H1 (cell line): Measurements from ENCODE around the gene PRADC1. TPM values are rescaled to one million over a fixed set of nuclear protein-coding genes. Genes with fewer than 3 reads are reported as not detected.

Source experiments
- CTCF ChIA-PET: fragments of 300-600 bp; sonication (Branson Sonifier 250); formaldehyde crosslinking; loops from one replicate; lab custom pipeline; 2021; ENCODE audit not compliant: partially characterized antibody; lab: Charles Lee
- POLR2A ChIA-PET: fragments of 300-600 bp; sonication (Branson Sonifier 250); formaldehyde crosslinking; loops from one replicate; lab custom pipeline; 2021; ENCODE audit warnings: inconsistent platforms; ENCODE audit not compliant: partially characterized antibody; lab: Charles Lee
- DNase-seq, 2 experiments: peaks; one replicate each; pipeline versions ENCODE4 v3.0.0 to v3.0.0-alpha.2; 2010 to 2022; ENCODE audit warnings: low spot score in 2 of 2, low read depth in 1 of 2, mixed read lengths in 1 of 2
- FAIRE-seq: peaks from 2 replicates; lab custom pipeline; 2011; peaks lifted over from hg19 to GRCh38; lab: Jason Lieb, UNC
- H2AFZ ChIP-seq: 2 replicates; pipeline ENCODE4 v1.8.1; 2012; ENCODE audit warnings: low read length, inconsistent platforms
- H2AK5ac ChIP-seq: 2 replicates; pipeline ENCODE4 v1.6.1; 2013; ENCODE audit warnings: low read depth, low read length
- H2BK120ac ChIP-seq: replicated peaks from 2 replicates; pipeline ENCODE3; 2013; ENCODE audit warnings: low read depth, low read length, inconsistent platforms
- H2BK12ac ChIP-seq: 2 replicates; pipeline ENCODE4 v1.6.1; 2013; ENCODE audit warnings: low read depth, low read length
- H2BK15ac ChIP-seq: 2 replicates; pipeline ENCODE4 v1.6.1; 2013; ENCODE audit warnings: low read length
- H2BK20ac ChIP-seq: 2 replicates; pipeline ENCODE4 v1.6.1; 2013; ENCODE audit warnings: low read length
- H2BK5ac ChIP-seq: 2 replicates; pipeline ENCODE4 v1.6.1; 2013; ENCODE audit warnings: low read depth, low read length
- H3K14ac ChIP-seq: 2 replicates; pipeline ENCODE4 v1.6.1; 2013; ENCODE audit warnings: inconsistent platforms; ENCODE audit not compliant: insufficient read length
- H3K18ac ChIP-seq: 2 replicates; pipeline ENCODE4 v1.6.1; 2013; ENCODE audit warnings: low read length; ENCODE audit errors: extremely low read depth
- H3K23ac ChIP-seq: 2 replicates; pipeline ENCODE4 v1.6.1; 2013; ENCODE audit warnings: inconsistent platforms; ENCODE audit not compliant: insufficient read length
- H3K23me2 ChIP-seq: 2 replicates; pipeline ENCODE4 v1.6.1; 2013; ENCODE audit warnings: low read depth, low read length
- H3K27ac ChIP-seq: 2 replicates; pipeline ENCODE4 v1.6.1; 2011; ENCODE audit warnings: low read depth, low read length, inconsistent platforms
- H3K27me3 ChIP-seq, 4 experiments: replicated peaks in 1 of 4; 1 replicate in 1 of 4; 2 replicates in 3 of 4; pipeline versions ENCODE4 v1.6.1 to v1.8.1; 2011 to 2013; ENCODE audit warnings: low read length in 3 of 4, mild to moderate bottlenecking in 3 of 4, inconsistent platforms in 2 of 4, mixed read lengths in 2 of 4, moderate library complexity in 1 of 4; ENCODE audit not compliant: control insufficient read depth in 3 of 4, insufficient read depth in 3 of 4; ENCODE audit errors: extremely low read depth in 1 of 4
- H3K36me3 ChIP-seq, 4 experiments: 2 replicates each; pipeline versions ENCODE4 v1.6.1 to v1.8.1; 2011 to 2013; ENCODE audit warnings: mild to moderate bottlenecking in 4 of 4, low read length in 3 of 4, moderate library complexity in 2 of 4, control low read depth in 1 of 4, inconsistent platforms in 1 of 4; ENCODE audit not compliant: insufficient read depth in 4 of 4, control insufficient read depth in 2 of 4
- H3K4ac ChIP-seq: replicated peaks from 2 replicates; pipeline ENCODE3; 2013; ENCODE audit warnings: low read length, low read depth, mixed read lengths, inconsistent platforms; ENCODE audit not compliant: insufficient read length
- H3K4me1 ChIP-seq, 4 experiments: replicated peaks in 1 of 4; 1 replicate in 1 of 4; 2 replicates in 3 of 4; pipeline versions ENCODE4 v1.6.1 to v1.8.1; 2011 to 2013; ENCODE audit warnings: low read length in 3 of 4, inconsistent platforms in 2 of 4, mixed read lengths in 1 of 4; ENCODE audit not compliant: insufficient read depth in 4 of 4, control insufficient read depth in 3 of 4
- H3K4me2 ChIP-seq, 2 experiments: 2 replicates each; pipeline versions ENCODE4 v1.6.1 to v1.8.1; 2011 to 2013; ENCODE audit warnings: low read depth in 2 of 2, low read length in 2 of 2, control low read depth in 1 of 2, inconsistent platforms in 1 of 2, mild to moderate bottlenecking in 1 of 2; ENCODE audit not compliant: insufficient read depth in 1 of 2
- H3K4me3 ChIP-seq, 4 experiments: fragments of 200-600, 300-600 bp in 1 of 4; sonication (generic), shearing (Covaris generic), sonication (Bioruptor Twin) in 1 of 4; 2 replicates each; pipeline versions ENCODE4 v1.5.1 to v1.8.1; 2011 to 2016; ENCODE audit warnings: low read length in 4 of 4, low read depth in 3 of 4, control low read depth in 2 of 4, inconsistent platforms in 2 of 4, mild to moderate bottlenecking in 2 of 4, mixed read lengths in 1 of 4, moderate library complexity in 1 of 4; ENCODE audit not compliant: insufficient read depth in 2 of 4; ENCODE audit errors: extremely low read depth in 1 of 4
- H3K56ac ChIP-seq: replicated peaks from 2 replicates; pipeline ENCODE3; 2013; ENCODE audit warnings: low read depth, mild to moderate bottlenecking, mixed read lengths, low read length, inconsistent platforms; ENCODE audit not compliant: insufficient read length
- H3K79me1 ChIP-seq: 2 replicates; pipeline ENCODE4 v1.6.1; 2013; ENCODE audit warnings: low read depth, low read length, control low read depth
- H3K79me2 ChIP-seq, 2 experiments: 2 replicates each; pipeline versions ENCODE4 v1.6.1 to v1.8.1; 2012 to 2013; ENCODE audit warnings: low read length in 2 of 2, mild to moderate bottlenecking in 2 of 2, inconsistent platforms in 1 of 2; ENCODE audit not compliant: insufficient read depth in 2 of 2, control insufficient read depth in 1 of 2
- H3K9ac ChIP-seq, 4 experiments: replicated peaks in 1 of 4; 1 replicate in 1 of 4; 2 replicates in 3 of 4; pipeline versions ENCODE4 v1.6.1 to v1.8.1; 2011 to 2013; ENCODE audit warnings: low read depth in 3 of 4, low read length in 3 of 4, control low read depth in 2 of 4, mild to moderate bottlenecking in 2 of 4, moderate library complexity in 2 of 4, inconsistent platforms in 1 of 4; ENCODE audit errors: extremely low read depth in 1 of 4
- H3K9me3 ChIP-seq, 2 experiments: 2 replicates each; pipeline versions ENCODE4 v1.6.1 to v1.8.1; 2012 to 2013; ENCODE audit warnings: mild to moderate bottlenecking in 2 of 2, moderate library complexity in 2 of 2, control low read depth in 1 of 2, inconsistent platforms in 1 of 2, low read depth in 1 of 2, low read length in 1 of 2, mixed read lengths in 1 of 2; ENCODE audit not compliant: insufficient read depth in 2 of 2
- H4K20me1 ChIP-seq, 2 experiments: replicated peaks in 1 of 2; 2 replicates each; pipeline versions ENCODE3 to v1.8.1; 2011 to 2013; ENCODE audit warnings: inconsistent platforms in 2 of 2, low read length in 2 of 2, mild to moderate bottlenecking in 1 of 2; ENCODE audit not compliant: insufficient read depth in 2 of 2, control insufficient read depth in 1 of 2
- H4K5ac ChIP-seq: 2 replicates; pipeline ENCODE4 v1.6.1; 2013; ENCODE audit warnings: low read length, low read depth, mixed read lengths, inconsistent platforms; ENCODE audit not compliant: insufficient read length
- H4K8ac ChIP-seq: 2 replicates; pipeline ENCODE4 v1.8.0; 2013; ENCODE audit warnings: mild to moderate bottlenecking, moderate library complexity, low read length, inconsistent platforms; ENCODE audit not compliant: insufficient read depth; ENCODE audit errors: extremely low read depth
- H4K91ac ChIP-seq: replicated peaks from 2 replicates; pipeline ENCODE3; 2013; ENCODE audit warnings: low read length, mixed read lengths, inconsistent platforms; ENCODE audit not compliant: insufficient read length
- BCL11A ChIP-seq, 2 experiments: IDR thresholded peaks; one replicate each; pipeline ENCODE4 v1.6.1; 2011; ENCODE audit warnings: low read depth in 2 of 2, low read length in 2 of 2, mild to moderate bottlenecking in 2 of 2
- CBX5 ChIP-seq: fragments of 300-800, 300-1000 bp; sonication (generic); IDR thresholded peaks from 2 replicates; pipeline ENCODE4 v1.7.1; 2016; ENCODE audit warnings: antibody characterized with exemption, low read length, low read depth
- FOSL1 ChIP-seq: IDR thresholded peaks from 2 replicates; pipeline ENCODE4 v1.6.1; 2011; ENCODE audit warnings: mild to moderate bottlenecking, low read depth, low read length, moderate library complexity; ENCODE audit not compliant: insufficient read depth
- GABPA ChIP-seq: IDR thresholded peaks from 2 replicates; pipeline ENCODE4 v1.6.1; 2011; ENCODE audit warnings: mild to moderate bottlenecking, low read length, moderate library complexity, borderline replicate concordance; ENCODE audit not compliant: insufficient read depth
- GTF2F1 ChIP-seq: IDR thresholded peaks from 2 replicates; pipeline ENCODE4 v1.6.1; 2012; ENCODE audit warnings: low read depth, low read length, improper control_type of control experiment, borderline replicate concordance
- HDAC6 ChIP-seq: IDR thresholded peaks from one replicate; pipeline ENCODE4 v1.7.1; 2012; ENCODE audit warnings: low read depth, mild to moderate bottlenecking, inconsistent platforms, low read length, moderate library complexity
- MAFK ChIP-seq: IDR thresholded peaks from 2 replicates; pipeline ENCODE4 v1.6.1; 2012; ENCODE audit warnings: low read depth, mild to moderate bottlenecking, improper control_type of control experiment, low read length
- POLR2A ChIP-seq, 2 experiments: IDR thresholded peaks; 1 replicate in 1 of 2; 2 replicates in 1 of 2; pipeline ENCODE4 v1.6.1; 2011; ENCODE audit warnings: low read depth in 2 of 2, low read length in 2 of 2, mild to moderate bottlenecking in 2 of 2; ENCODE audit errors: control extremely low read depth in 1 of 2
- RAD21 ChIP-seq, 2 experiments: IDR thresholded peaks in 1 of 2; conservative IDR thresholded peaks in 1 of 2; 2 replicates each; pipeline ENCODE4 v1.6.1; 2011; ENCODE audit warnings: low read depth in 2 of 2, low read length in 2 of 2, improper control_type of control experiment in 1 of 2, inconsistent platforms in 1 of 2, mild to moderate bottlenecking in 1 of 2, moderate library complexity in 1 of 2
- RFX5 ChIP-seq: IDR thresholded peaks from 2 replicates; pipeline ENCODE4 v1.6.1; 2011; ENCODE audit warnings: low read depth, low read length, improper control_type of control experiment, borderline replicate concordance
- SRF ChIP-seq: IDR thresholded peaks from 2 replicates; pipeline ENCODE4 v1.6.1; 2011; ENCODE audit warnings: mild to moderate bottlenecking, low read depth, low read length, moderate library complexity
- SUZ12 ChIP-seq: fragments of 200-600 bp; sonication (generic); IDR thresholded peaks from 2 replicates; pipeline ENCODE4 v1.6.1; 2012; ENCODE audit warnings: mild to moderate bottlenecking, inconsistent platforms, low read length, moderate library complexity, mixed read lengths
- TAF1 ChIP-seq: IDR thresholded peaks from 2 replicates; pipeline ENCODE4 v1.6.1; 2011; ENCODE audit warnings: mild to moderate bottlenecking, low read depth, low read length
- WGBS, 2 experiments: shearing (Covaris generic) in 1 of 2; methylation state at CpG; one replicate each; pipeline versions ENCODE4 v1.1.6 to v1.1.7; 2013 to 2015; ENCODE audit warnings: low lambda C conversion rate in 2 of 2, mixed read lengths in 2 of 2, inconsistent platforms in 1 of 2, low coverage in 1 of 2, missing lambda C conversion rate in 1 of 2; ENCODE audit not compliant: insufficient replicate concordance in 2 of 2, insufficient coverage in 1 of 2, insufficient read length in 1 of 2; ENCODE audit errors: extremely low coverage in 1 of 2, missing lambda C conversion rate in 1 of 2; 5-methylcytosine and 5-hydroxymethylcytosine counted together
- polyA plus RNA-seq, 7 experiments: library from polyadenylated mRNA; depleted of rRNA in 3 of 7; stranded (reverse) in 5 of 7; unstranded in 2 of 7; fragments of >200 nt in 5 of 7; fragments of 200-250 nt in 2 of 7; gene quantifications; 1 replicate in 5 of 7; 2 replicates in 1 of 7; 4 replicates in 1 of 7; pipeline versions ENCODE4 v1.2.1 to v1.2.3, GENCODE V29; 2011 to 2013; ENCODE audit warnings: missing spikeins in 2 of 7, mixed read lengths in 2 of 7
- total RNA-seq: library from RNA; stranded (reverse); fragmentation: NEBNext Ultra II Directional; extraction: Animal tissue kit (Norgen Biotek cat#: 25700); gene quantifications from 2 replicates; pipeline ENCODE4 v1.2.1, GENCODE V29; 2021

PRADC1 gene
- total and polyA plus RNA-seq, 2 of the 8 experiments (the other 6 are each of a cell fraction or from before 2014, with no cell fraction given) = 8.9 to 13.1 TPM

- peaks cover 2% of the 10 kb centered on the region; the same call in 1 of the 2 replicates for H3K79me1 ChIP-seq
- no peak overlapping the region for H3K9ac ChIP-seq
- H3K18ac ChIP-seq = no peak overlapping the region
- H3K36me3 ChIP-seq = peaks cover 46 to 95% (median 76%) of the 10 kb centered on the region in 4 experiments
- peaks cover 0 to 2% (median under 1%) of the 10 kb centered on the region in 4 experiments; a peak in 1 of 7 replicates for H3K4me1 ChIP-seq
- ChIA-PET POLR2A (interaction anchor here (1.2 to 6.5 kb wide), 5 partner anchors 9 to 25 kb away, joined by 4 to 65 read pairs (median 5); partner anchors contain the start of genes CCT7 and PRADC1), CTCF (interaction anchor here (0.9 to 1.3 kb wide), 6 partner anchors 9 to 32 kb away, joined by 3 to 8 read pairs (median 4); no protein-coding TSS in a partner anchor)
- no peak overlapping the region for H3K4me3 ChIP-seq
- H3K23ac ChIP-seq = no peak overlapping the region
- H4K8ac ChIP-seq = no peak overlapping the region
- H3K9me3 ChIP-seq = no peaks in the 10 kb centered on the region
- H2AFZ ChIP-seq = no peak overlapping the region
- H3K79me2 ChIP-seq = peaks cover 7 to 37% of the 10 kb centered on the region in 2 experiments
- no peak overlapping the region for H2BK20ac ChIP-seq
- FAIRE-seq = no peak
- H3K27ac ChIP-seq = no peak overlapping the region
- H3K23me2 ChIP-seq = no peaks in the 10 kb centered on the region
- H3K4ac ChIP-seq = no peak overlapping the region
- H2BK12ac ChIP-seq = no peak overlapping the region
- H4K5ac ChIP-seq = no peak overlapping the region
- H2AK5ac ChIP-seq = no peak overlapping the region
- 88% methylated on average over 5 of the region's 5 CpGs; no CpG with 5 or more reads in 1 of the 2 experiments for WGBS, 2 experiments
- peaks cover 4 to 17% of the 10 kb centered on the region in 2 experiments for H4K20me1 ChIP-seq
- H3K14ac ChIP-seq = no peak overlapping the region
- H4K91ac ChIP-seq = no peak overlapping the region
- H2BK15ac ChIP-seq = no peak overlapping the region
- no peak overlapping the region for H2BK5ac ChIP-seq
- H3K56ac ChIP-seq = no peak overlapping the region
- no peaks in the 10 kb centered on the region for H3K27me3 ChIP-seq
- H2BK120ac ChIP-seq = no peak overlapping the region
- no peak for DNase-seq
- no peak overlapping the region for H3K4me2 ChIP-seq
- no peak for TF ChIP-seq SUZ12
- no peak for TF ChIP-seq POLR2A (IDR thresholded peaks at IDR 0.05; ENCODE audit: control extremely low read depth in 1 of 2, low read depth in 2 of 2, low read length in 2 of 2)
- TF ChIP-seq FOSL1 = no peak
- TF ChIP-seq SRF = no peak
- no peak for TF ChIP-seq GTF2F1
- no peak for TF ChIP-seq CBX5
- TF ChIP-seq GABPA = no peak
- no peak for TF ChIP-seq MAFK
- no peak for TF ChIP-seq TAF1
- TF ChIP-seq RFX5 = no peak
- TF ChIP-seq BCL11A (IDR thresholded peaks at IDR 0.05; ENCODE audit: low read depth in 2 of 2, low read length in 2 of 2) = no peak
- TF ChIP-seq RAD21 (IDR thresholded peaks at IDR 0.05 in 1 of 2, conservative IDR thresholded peaks at IDR 0.05 in 1 of 2; ENCODE audit: low read depth in 2 of 2, low read length in 2 of 2) = no peak
- TF ChIP-seq HDAC6 = no peak
Measured at GRCh38 chr2:73243884-73244570, 11.0 kb upstream of the PRADC1 start.
